Karpas-422 (cell line): ENCODE results near the gene KRT73. TPM values are rescaled to one million over a fixed set of nuclear protein-coding genes. Genes with fewer than 3 reads are reported as not detected.

Experiments used
- DNase-seq: peaks from one replicate; pipeline ENCODE4 v3.0.0-alpha.2; 2015
- H2AFZ ChIP-seq: fragments of 200-600 bp; sonication (generic); 2 replicates; pipeline ENCODE4 v1.6.1; 2014; ENCODE audit warnings: antibody characterized with exemption, low read length, mixed read lengths
- H3K27ac ChIP-seq: fragments of 200-600 bp; sonication (generic); 2 replicates; pipeline ENCODE4 v1.5.1; 2014; ENCODE audit warnings: mild to moderate bottlenecking, low read length, moderate library complexity
- H3K27me3 ChIP-seq: fragments of 200-600 bp; sonication (generic); 2 replicates; pipeline ENCODE4 v1.6.1; 2014; ENCODE audit warnings: low read length, mixed read lengths
- H3K36me3 ChIP-seq: fragments of 200-600 bp; sonication (generic); 2 replicates; pipeline ENCODE4 v1.6.1; 2014; ENCODE audit warnings: low read length, mixed read lengths; ENCODE audit not compliant: insufficient read depth
- H3K4me1 ChIP-seq: fragments of 200-600 bp; sonication (generic); 2 replicates; pipeline ENCODE4 v1.6.1; 2014; ENCODE audit warnings: mild to moderate bottlenecking, low read length, mixed read lengths
- H3K4me2 ChIP-seq: fragments of 200-600 bp; sonication (generic); 2 replicates; pipeline ENCODE4 v1.6.1; 2014; ENCODE audit warnings: low read length, low read depth, mild to moderate bottlenecking; ENCODE audit not compliant: poor library complexity, severe bottlenecking
- H3K4me3 ChIP-seq: fragments of 200-600 bp; sonication (generic); 2 replicates; pipeline ENCODE4 v1.5.1; 2014; ENCODE audit warnings: mild to moderate bottlenecking, antibody characterized with exemption, low read length, mixed read lengths
- H3K79me2 ChIP-seq: fragments of 200-600 bp; sonication (generic); 2 replicates; pipeline ENCODE4 v1.6.1; 2014; ENCODE audit warnings: mild to moderate bottlenecking, low read length, mixed read lengths
- H3K9ac ChIP-seq: fragments of 200-600 bp; sonication (generic); 2 replicates; pipeline ENCODE4 v1.6.0; 2014; ENCODE audit warnings: low read length
- H3K9me2 ChIP-seq: fragments of 200-600 bp; sonication (generic), shearing (Covaris generic); replicated peaks from 2 replicates; pipeline ENCODE4 v1.6.0; 2014; ENCODE audit warnings: mild to moderate bottlenecking, low read length, moderate library complexity; ENCODE audit not compliant: insufficient read depth
- H3K9me3 ChIP-seq: fragments of 300-700, 200-600 bp; sonication (generic); 2 replicates; pipeline ENCODE4 v1.6.1; 2014; ENCODE audit warnings: low read length, mixed read lengths
- H4K20me1 ChIP-seq: fragments of 200-600 bp; sonication (generic); 2 replicates; pipeline ENCODE4 v1.6.1; 2014; ENCODE audit warnings: mild to moderate bottlenecking, antibody characterized with exemption, low read length, low read depth; ENCODE audit not compliant: insufficient read depth
- total RNA-seq: library from RNA; depleted of rRNA; stranded (reverse); fragments of >200 nt; shearing (Covaris generic); gene quantifications from 2 replicates; pipeline ENCODE4 v1.2.3, GENCODE V29; 2014; ENCODE audit warnings: low replicate concordance; rRNA removed

The KRT73 gene
- total RNA-seq, 1 experiment from 2014 or later: not detected

DNA sequence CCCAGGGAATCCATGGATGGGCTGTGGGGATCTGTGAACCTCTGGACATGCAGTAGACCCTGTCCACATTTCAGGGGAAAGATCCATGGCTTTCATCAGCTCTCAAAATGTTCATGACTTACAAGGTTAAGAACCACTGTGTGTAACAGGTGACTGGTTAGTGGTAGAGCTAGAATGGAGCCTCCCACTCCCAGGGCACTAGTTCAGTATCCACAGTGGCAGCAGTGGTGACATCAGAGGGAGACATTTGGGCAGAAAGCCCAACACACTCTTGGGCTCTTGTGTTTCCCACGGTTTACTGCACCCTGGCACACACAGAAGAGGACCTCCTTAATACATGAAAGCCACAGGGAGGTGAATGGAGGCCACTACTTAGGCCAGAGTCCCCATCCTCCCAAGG lies 53.8 kb downstream of the KRT73 start:
- H3K79me2 ChIP-seq: no peaks in the 10 kb centered on the region
- no peak overlapping the region for H3K9ac ChIP-seq
- H3K4me3 ChIP-seq: no peak overlapping the region
- H2AFZ ChIP-seq: no peak overlapping the region
- H3K4me2 ChIP-seq: no peak overlapping the region
- H3K9me3 ChIP-seq: no peaks in the 10 kb centered on the region
- H3K27me3 ChIP-seq: no peaks in the 10 kb centered on the region
- DNase-seq: no peak
- H4K20me1 ChIP-seq: 0 out of 2 replicates have a peak, but pooled peaks cover 4% of the 10 kb centered on the region
- no peaks in the 10 kb centered on the region for H3K4me1 ChIP-seq
- no peaks in the 10 kb centered on the region for H3K36me3 ChIP-seq
- H3K9me2 ChIP-seq: no peaks in the 10 kb centered on the region
- H3K27ac ChIP-seq: no peak overlapping the region

- no peak overlapping the region for H3K4me3 ChIP-seq
- H2AFZ ChIP-seq: no peak overlapping the region
- no peaks in the 10 kb centered on the region for H3K79me2 ChIP-seq
- H3K9me3 ChIP-seq: no peaks in the 10 kb centered on the region
- DNase-seq: no peak
- no peak overlapping the region for H3K9ac ChIP-seq
- H3K36me3 ChIP-seq: no peaks in the 10 kb centered on the region
- H3K27ac ChIP-seq: no peak overlapping the region
- no peaks in the 10 kb centered on the region for H3K9me2 ChIP-seq
- H3K27me3 ChIP-seq: no peaks in the 10 kb centered on the region
- H3K4me2 ChIP-seq: no peak overlapping the region
- 0 out of 2 replicates have a peak, but pooled peaks cover 4% of the 10 kb centered on the region for H4K20me1 ChIP-seq
- no peaks in the 10 kb centered on the region for H3K4me1 ChIP-seq
Observed at GRCh38 chr12:52561880-52562449, 56.4 kb downstream of the KRT73 start.

- Histone ChIP-seq H3K9ac (no peak overlapping the region), H3K4me3 (no peak overlapping the region), H3K9me3 (no peaks in the 10 kb centered on the region), H3K9me2 (no peaks in the 10 kb centered on the region), H2AFZ (no peak overlapping the region), H3K36me3 (no peaks in the 10 kb centered on the region), H3K27ac (no peak overlapping the region), H3K27me3 (no peaks in the 10 kb centered on the region), H4K20me1 (0 out of 2 replicates have a peak, but pooled peaks cover 4% of the 10 kb centered on the region), H3K79me2 (no peaks in the 10 kb centered on the region), H3K4me2 (no peak overlapping the region), H3K4me1 (no peaks in the 10 kb centered on the region)
- DNase-seq: no peak
Observed at GRCh38 chr12:52559979-52560378, 58.4 kb downstream of the KRT73 start.

- Histone ChIP-seq H3K27me3 (no peaks in the 10 kb centered on the region), H3K79me2 (no peaks in the 10 kb centered on the region), H3K27ac (no peak overlapping the region), H3K4me2 (no peak overlapping the region), H3K9me3 (no peaks in the 10 kb centered on the region), H3K9ac (no peak overlapping the region), H4K20me1 (no peaks in the 10 kb centered on the region), H2AFZ (no peak overlapping the region), H3K4me3 (no peak overlapping the region), H3K9me2 (no peaks in the 10 kb centered on the region), H3K36me3 (no peaks in the 10 kb centered on the region), H3K4me1 (no peaks in the 10 kb centered on the region)
- no peak for DNase-seq
Observed at GRCh38 chr12:52558781-52559445, 59.4 kb downstream of the KRT73 start.

Other genes starting within 250 kb of the KRT73 start
- not detected in 2 replicates for gene KRT84, start 232.9 kb downstream of the KRT73 start, total RNA-seq
- not detected in 2 replicates for gene KRT82, start 212.2 kb downstream of the KRT73 start, total RNA-seq
- gene KRT75, start 184.2 kb downstream of the KRT73 start, total RNA-seq: not detected in 2 replicates
- gene KRT6B, start 166.4 kb downstream of the KRT73 start, total RNA-seq: not detected in 2 replicates
- gene KRT6C, start 144.8 kb downstream of the KRT73 start, total RNA-seq: not detected in 2 replicates
- not detected in 2 replicates for gene KRT6A, start 125.3 kb downstream of the KRT73 start, total RNA-seq
- not detected in 2 replicates for gene KRT5, start 98.2 kb downstream of the KRT73 start, total RNA-seq
- gene KRT71, start 65.4 kb downstream of the KRT73 start, total RNA-seq: not detected in 2 replicates
- gene KRT74, start 44.7 kb downstream of the KRT73 start, total RNA-seq: not detected in 2 replicates
- not detected in 2 replicates for gene KRT72, start 17.1 kb downstream of the KRT73 start, total RNA-seq
- not detected in 2 replicates for gene KRT2, start 33.7 kb upstream of the KRT73 start, total RNA-seq
- not detected in 2 replicates for gene KRT1, start 61.8 kb upstream of the KRT73 start, total RNA-seq
- gene KRT77, start 85.0 kb upstream of the KRT73 start, total RNA-seq: not detected in 2 replicates
- not detected in 2 replicates for gene KRT76, start 158.8 kb upstream of the KRT73 start, total RNA-seq
- not detected in 2 replicates for gene KRT3, start 177.6 kb upstream of the KRT73 start, total RNA-seq
- not detected in 2 replicates for gene KRT4, start 195.6 kb upstream of the KRT73 start, total RNA-seq
- gene KRT79, start 215.8 kb upstream of the KRT73 start, total RNA-seq: not detected in 2 replicates
- gene KRT78, start 230.4 kb upstream of the KRT73 start, total RNA-seq: not detected in 2 replicates